ENCODE data around the gene FBLN5. TPM values are rescaled to one million over a fixed set of nuclear protein-coding genes. Genes with fewer than 3 reads are reported as not detected.
A peak's percentile ranks its signal among the peaks of the same experiment; 100 is the strongest.

Gene FBLN5
- total and polyA plus RNA-seq, 2 of the 4 experiments (the other 2 are of a cell fraction), result 10.6 to 76.4 TPM

DNA sequence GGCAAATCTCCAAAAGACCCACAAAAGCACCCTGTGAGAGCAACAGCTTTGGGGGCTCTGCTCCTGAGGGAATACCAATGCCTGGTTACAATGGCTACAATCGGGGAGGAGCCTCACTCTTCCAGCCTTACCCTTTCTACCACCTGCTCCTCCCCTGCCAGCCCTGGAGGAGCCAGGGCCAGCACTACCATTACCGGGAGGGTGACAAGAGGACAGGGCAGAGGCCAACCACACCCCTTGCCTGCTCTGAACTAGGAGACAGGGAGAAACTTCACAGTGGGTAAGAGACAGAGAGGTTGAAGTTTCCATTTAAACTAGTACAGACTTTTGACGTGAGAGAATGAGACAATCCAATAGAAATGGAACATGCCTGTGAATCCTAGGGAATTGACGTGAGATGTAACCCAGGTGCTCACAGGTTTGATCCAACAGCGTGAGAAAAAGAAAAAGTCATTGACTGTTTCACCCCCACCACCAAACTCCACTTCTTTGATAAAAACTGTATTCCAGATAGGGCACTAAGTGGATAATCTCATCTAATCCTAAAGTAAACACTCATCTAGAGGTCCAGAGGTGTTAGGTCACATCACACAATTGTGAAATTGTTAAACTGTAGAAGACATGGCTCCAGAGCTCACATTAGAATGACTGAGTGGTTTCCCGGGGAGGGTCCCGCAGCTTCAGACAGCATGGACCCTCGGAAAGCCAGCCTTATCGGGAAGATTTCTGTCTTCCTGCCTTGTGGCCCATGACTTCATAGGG is 71.8 kb downstream of the FBLN5 start:
- Histone ChIP-seq H3K79me1 (ENCODE audit: low read depth in 1 of 2, low read length in 2 of 2) (no peaks in the 10 kb centered on the region; a peak in 1 of 4 replicates), H3K4ac (ENCODE audit: low read depth, low read length) (no peak overlapping the region), H4K20me1 (ENCODE audit: insufficient read depth, low read length) (no peaks in the 10 kb centered on the region), H3K9me3 (ENCODE audit: control insufficient read depth, insufficient read depth, low read length) (no peaks in the 10 kb centered on the region), H3K23ac (ENCODE audit: low read depth, low read length) (no peak overlapping the region), H2AK5ac (ENCODE audit: low read depth, low read length) (no peak overlapping the region), H2AK9ac (replicated peaks; ENCODE audit: low read depth, low read length, poor library complexity) (no peak overlapping the region), H3K14ac (replicated peaks; ENCODE audit: low read depth, low read length) (no peak overlapping the region), H3K18ac (ENCODE audit: low read depth, low read length) (no peak overlapping the region), H2AFZ (replicated peaks; ENCODE audit: low read length, poor library complexity) (peak overlapping the region; percentile 47), H4K91ac (ENCODE audit: insufficient read depth, low read depth, low read length) (no peak overlapping the region), H3K4me2 (ENCODE audit: low read depth, low read length) (no peak overlapping the region), H3K9ac (ENCODE audit: low read depth, low read length) (no peak overlapping the region), H3K56ac (ENCODE audit: extremely low read depth, insufficient read depth, low read length) (no peak overlapping the region), H3K4me3 (ENCODE audit: insufficient read depth, low read depth, low read length) (no peak overlapping the region), H2BK20ac (ENCODE audit: low read depth, low read length) (no peak overlapping the region), H3K27ac (ENCODE audit: insufficient read depth, low read length) (no peak overlapping the region), H4K8ac (ENCODE audit: low read depth in 2 of 2, low read length in 2 of 2) (no peak overlapping the region), H3K27me3 (ENCODE audit: control insufficient read depth, insufficient read depth, low read length) (no peaks in the 10 kb centered on the region), H2BK5ac (ENCODE audit: low read depth, low read length, poor library complexity, severe bottlenecking) (no peak overlapping the region), H2BK15ac (ENCODE audit: low read depth, low read length) (no peak overlapping the region), H4K5ac (ENCODE audit: low read depth, low read length) (no peak overlapping the region), H2BK120ac (ENCODE audit: low read depth, low read length) (no peak overlapping the region), H3K4me1 (ENCODE audit: control insufficient read depth, insufficient read depth, low read length) (peaks cover 15% of the 10 kb centered on the region), H3K36me3 (ENCODE audit: control insufficient read depth, insufficient read depth, low read length) (peaks cover 60% of the 10 kb centered on the region), H3K9me1 (ENCODE audit: insufficient read depth, low read length) (peaks cover 25% of the 10 kb centered on the region; the same call in 1 of the 2 replicates)
- POLR2A ChIA-PET (ENCODE audit: unreplicated experiment), result no interaction called here
- no peak for TF ChIP-seq RAD21 (IDR thresholded peaks at IDR 0.05; ENCODE audit: low read length)
- TF ChIP-seq MAFK (IDR thresholded peaks at IDR 0.05; ENCODE audit: low read depth, low read length), result no peak
- no peak for TF ChIP-seq FOS (IDR thresholded peaks at IDR 0.05; ENCODE audit: low read depth, low read length)
- TF ChIP-seq CHD1 (IDR thresholded peaks at IDR 0.05; ENCODE audit: low read depth, low read length), result no peak
- TF ChIP-seq BHLHE40 (IDR thresholded peaks at IDR 0.05; ENCODE audit: low read depth, low read length), result no peak
- no peak for TF ChIP-seq RFX5 (IDR thresholded peaks at IDR 0.05; ENCODE audit: low read depth, low read length)
- no peak for ATAC-seq (ENCODE audit: low read depth)
- dilution Hi-C loops (cut with HindIII; ENCODE audit: low sequenced_read_pairs, unreplicated experiment) (no loop called here), in situ Hi-C loops (cut with MboI; ENCODE audit: low sequenced_read_pairs) (no loop called here), intact Hi-C loops (cut with micrococcal nuclease) (no loop called here)
- CTCF ChIA-PET, result no interaction called here
- no TSS peak for BruUV-seq (replicated peaks)
- WGBS, 2 experiments (ENCODE audit: extremely low coverage in 2 of 2, insufficient read length in 1 of 2), result 60% methylated on average over 1 of the region's 9 CpGs; no CpG with 5 or more reads in 1 of the 2 experiments
- DNase-seq, result no peak

Measured in IMR-90 (cell line).